ACC112 (cell line): ENCODE results near the gene NR1D1.

Experiments used
- H2AFZ ChIP-seq: fragments of 200-600 bp; sonication (generic); one replicate; pipeline ENCODE4 v1.6.0; 2017; ENCODE audit warnings: antibody characterized with exemption, low read length; ENCODE audit not compliant: unreplicated experiment
- H3K27ac ChIP-seq: fragments of 200-600 bp; sonication (generic); 2 replicates; pipeline ENCODE4 v1.5.1; 2014; ENCODE audit warnings: low read depth, mild to moderate bottlenecking, antibody characterized with exemption, low read length, moderate library complexity
- H3K27me3 ChIP-seq: fragments of 200-600 bp; sonication (generic); 2 replicates; pipeline ENCODE4 v1.6.1; 2014; ENCODE audit warnings: mild to moderate bottlenecking, antibody characterized with exemption, low read length, moderate library complexity, mixed read lengths; ENCODE audit not compliant: insufficient read depth
- H3K36me3 ChIP-seq: fragments of 200-600 bp; sonication (generic); 2 replicates; pipeline ENCODE4 v1.6.1; 2016; ENCODE audit warnings: mild to moderate bottlenecking, antibody characterized with exemption, low read length, moderate library complexity, mixed read lengths; ENCODE audit not compliant: insufficient read depth
- H3K4me1 ChIP-seq: fragments of 200-600 bp; sonication (generic); one replicate; pipeline ENCODE4 v1.6.1; 2016; ENCODE audit warnings: low read length, mixed read lengths; ENCODE audit not compliant: insufficient read depth, unreplicated experiment, control insufficient read depth
- H3K4me3 ChIP-seq: fragments of 200-600 bp; sonication (generic); 2 replicates; pipeline ENCODE4 v1.5.1; 2014; ENCODE audit warnings: mild to moderate bottlenecking, low read depth, low read length
- H3K79me2 ChIP-seq: fragments of 200-600 bp; sonication (generic); one replicate; pipeline ENCODE4 v1.6.0; 2016; ENCODE audit warnings: low read length; ENCODE audit not compliant: control insufficient read depth, unreplicated experiment, insufficient read depth

The NR1D1 gene

GRCh38 chr17:40087049-40087794, 13.2 kb downstream of the NR1D1 start:
- no peak overlapping the region for H3K4me3 ChIP-seq
- no peaks in the 10 kb centered on the region for H3K4me1 ChIP-seq
- no peaks in the 10 kb centered on the region for H3K27me3 ChIP-seq
- no peak overlapping the region for H3K27ac ChIP-seq
- no peaks in the 10 kb centered on the region for H3K79me2 ChIP-seq
- H3K36me3 ChIP-seq, result peaks cover 15% of the 10 kb centered on the region; the same call in 1 of the 2 replicates
- H2AFZ ChIP-seq, result no peak overlapping the region

GRCh38 chr17:40086150-40087044, 14.0 kb downstream of the NR1D1 start:
- H3K4me1 ChIP-seq, result no peaks in the 10 kb centered on the region
- no peak overlapping the region for H2AFZ ChIP-seq
- peaks cover 15% of the 10 kb centered on the region; the same call in 1 of the 2 replicates for H3K36me3 ChIP-seq
- no peaks in the 10 kb centered on the region for H3K79me2 ChIP-seq
- no peaks in the 10 kb centered on the region for H3K27me3 ChIP-seq
- H3K4me3 ChIP-seq, result no peak overlapping the region
- H3K27ac ChIP-seq, result no peak overlapping the region

- no peak overlapping the region for H3K27ac ChIP-seq
- H3K79me2 ChIP-seq, result no peaks in the 10 kb centered on the region
- H3K27me3 ChIP-seq, result no peaks in the 10 kb centered on the region
- H3K4me1 ChIP-seq, result no peaks in the 10 kb centered on the region
- H3K4me3 ChIP-seq, result no peak overlapping the region
- H2AFZ ChIP-seq, result no peak overlapping the region
- peaks cover 15% of the 10 kb centered on the region; the same call in 1 of the 2 replicates for H3K36me3 ChIP-seq
These were observed 15.9 kb downstream of the NR1D1 start for GRCh38 chr17:40084477-40084876.

GRCh38 chr17:40079545-40079944, 20.8 kb downstream of the NR1D1 start:
- Histone ChIP-seq H3K36me3 (0 out of 2 replicates have a peak, but pooled peaks cover 3% of the 10 kb centered on the region), H3K79me2 (no peaks in the 10 kb centered on the region), H2AFZ (no peak overlapping the region)

GRCh38 chr17:40076591-40076990, 23.8 kb downstream of the NR1D1 start:
- no peaks in the 10 kb centered on the region for H3K79me2 ChIP-seq
- H3K27ac ChIP-seq, result no peak overlapping the region
- no peak overlapping the region for H2AFZ ChIP-seq
- H3K27me3 ChIP-seq, result no peaks in the 10 kb centered on the region
- no peak overlapping the region for H3K4me3 ChIP-seq
- H3K36me3 ChIP-seq, result no peaks in the 10 kb centered on the region
- peaks cover 57% of the 10 kb centered on the region for H3K4me1 ChIP-seq

More at GRCh38 chr17:40079545-40079944, 20.8 kb downstream of the NR1D1 start:
- Histone ChIP-seq H3K4me3 (no peak overlapping the region), H3K27me3 (no peaks in the 10 kb centered on the region), H3K4me1 (peaks cover 27% of the 10 kb centered on the region), H3K27ac (no peak overlapping the region)

GRCh38 chr17:40075942-40076498, 24.4 kb downstream of the NR1D1 start:
- Histone ChIP-seq H3K27me3 (no peaks in the 10 kb centered on the region), H3K79me2 (peaks cover under 1% of the 10 kb centered on the region), H2AFZ (no peak overlapping the region), H3K27ac (peak overlapping the region; percentile 62; the same call in 1 of the 2 replicates), H3K4me3 (peak overlapping the region; percentile 17; the same call in 1 of the 2 replicates), H3K36me3 (no peaks in the 10 kb centered on the region), H3K4me1 (peaks cover 62% of the 10 kb centered on the region)

GRCh38 chr17:40075201-40075941, 25.0 kb downstream of the NR1D1 start:
- peak overlapping the region; percentile 62 for H3K27ac ChIP-seq
- peaks cover 69% of the 10 kb centered on the region for H3K4me1 ChIP-seq
- H3K27me3 ChIP-seq, result no peaks in the 10 kb centered on the region
- H3K36me3 ChIP-seq, result no peaks in the 10 kb centered on the region
- peak overlapping the region; percentile 17; the same call in 1 of the 2 replicates for H3K4me3 ChIP-seq
- peaks cover 7% of the 10 kb centered on the region for H3K79me2 ChIP-seq
- no peak overlapping the region for H2AFZ ChIP-seq

GRCh38 chr17:40074871-40075200, 25.6 kb downstream of the NR1D1 start:
- Histone ChIP-seq H3K27ac (peak overlapping the region; percentile 62), H2AFZ (no peak overlapping the region), H3K79me2 (peaks cover 11% of the 10 kb centered on the region), H3K36me3 (no peaks in the 10 kb centered on the region), H3K4me1 (peaks cover 74% of the 10 kb centered on the region), H3K4me3 (no peak overlapping the region), H3K27me3 (no peaks in the 10 kb centered on the region)

- Histone ChIP-seq H3K27ac (no peak overlapping the region; the same call in 1 of the 2 replicates), H3K27me3 (no peaks in the 10 kb centered on the region), H3K4me3 (no peak overlapping the region), H3K79me2 (peaks cover 11% of the 10 kb centered on the region), H3K36me3 (no peaks in the 10 kb centered on the region), H3K4me1 (peaks cover 81% of the 10 kb centered on the region), H2AFZ (no peak overlapping the region)
These were observed 26.2 kb downstream of the NR1D1 start for GRCh38 chr17:40074175-40074512.
